HCT116 (cell line): ENCODE results near the gene ARHGEF6. TPM values are rescaled to one million over a fixed set of nuclear protein-coding genes. Genes with fewer than 3 reads are reported as not detected.

ENCODE experiments used
- ATAC-seq: fragments of 200-7000 bp; cut with Tn5 transposase; 2 replicates; pipeline ENCODE4 v1.9.1; 2020; ENCODE audit warnings: mild to moderate bottlenecking, moderate library complexity
- BruUV-seq: library from RNA; stranded (reverse); fragments of 400-500 nt; replicated peaks from 2 replicates; lab custom pipeline; 2021; lab: Mats Ljungman, UMichigan
- CTCF ChIA-PET: fragments of 300-600 bp; sonication (Branson Sonifier 250); formaldehyde crosslinking; loops from one replicate; lab custom pipeline; 2021; ENCODE audit warnings: antibody characterized with exemption; lab: Charles Lee
- POLR2A ChIA-PET: fragments of 300-600, 350-600 bp; sonication (Branson Sonifier 250); formaldehyde crosslinking; loops from one replicate; lab custom pipeline; 2021; ENCODE audit warnings: antibody characterized with exemption; lab: Charles Lee
- RAD21 ChIA-PET, 2 experiments: fragments of 300-600 bp; sonication (Branson Sonifier 250); formaldehyde crosslinking; loops; one replicate each; lab custom pipeline; 2023; ENCODE audit warnings: low total read pairs in 2 of 2; ENCODE audit not compliant: uncharacterized antibody in 2 of 2, unreplicated experiment in 2 of 2, low non-redundant PET in 1 of 2; lab: Charles Lee
- DNase-seq: peaks from one replicate; pipeline ENCODE4 v3.0.0-alpha.2; 2010; ENCODE audit warnings: low read depth, low spot score
- H2AFZ ChIP-seq: fragments of 200-600 bp; shearing (Covaris generic), sonication (generic); 2 replicates; pipeline ENCODE4 v1.6.1; 2017; ENCODE audit warnings: low read depth, mixed run types, mixed read lengths, antibody characterized with exemption, low read length; ENCODE audit not compliant: poor library complexity, severe bottlenecking
- H3K27ac ChIP-seq: 2 replicates; pipeline ENCODE4 v1.5.1; 2012; ENCODE audit warnings: low read depth, low read length
- H3K27me3 ChIP-seq: fragments of 200-600 bp; sonication (generic); 2 replicates; pipeline ENCODE4 v1.6.1; 2016; ENCODE audit warnings: mixed run types, low read length, mixed read lengths; ENCODE audit not compliant: insufficient read depth
- H3K36me3 ChIP-seq, 2 experiments: fragments of 200-500 bp in 1 of 2; fragments of 200-600 bp in 1 of 2; sonication (Bioruptor generic) in 1 of 2; sonication (generic) in 1 of 2; 2 replicates each; pipeline versions ENCODE4 v1.5.1 to v1.6.1; 2014 to 2016; ENCODE audit warnings: low read length in 2 of 2, inconsistent platforms in 1 of 2, mixed read lengths in 1 of 2, mixed run types in 1 of 2; ENCODE audit not compliant: insufficient read depth in 2 of 2, control insufficient read depth in 1 of 2
- H3K4me1 ChIP-seq, 2 experiments: fragments of 200-600 bp in 1 of 2; sonication (generic) in 1 of 2; 2 replicates each; pipeline versions ENCODE4 v1.5.1 to v1.6.1; 2012 to 2017; ENCODE audit warnings: low read length in 2 of 2, inconsistent platforms in 1 of 2, mild to moderate bottlenecking in 1 of 2, mixed read lengths in 1 of 2, mixed run types in 1 of 2, moderate library complexity in 1 of 2; ENCODE audit not compliant: insufficient read depth in 2 of 2, control insufficient read depth in 1 of 2
- H3K4me2 ChIP-seq: fragments of 200-600 bp; sonication (generic); 2 replicates; pipeline ENCODE4 v1.6.1; 2017; ENCODE audit warnings: mixed run types, low read length, mixed read lengths
- H3K4me3 ChIP-seq, 2 experiments: fragments of 200-600 bp in 1 of 2; sonication (generic) in 1 of 2; replicated peaks in 1 of 2; 2 replicates each; pipeline ENCODE4 v1.5.1; 2011 to 2016; ENCODE audit warnings: low read length in 2 of 2, control low read depth in 1 of 2, low read depth in 1 of 2, mild to moderate bottlenecking in 1 of 2, mixed read lengths in 1 of 2, mixed run types in 1 of 2
- H3K79me2 ChIP-seq: fragments of 200-600 bp; sonication (generic); 2 replicates; pipeline ENCODE4 v1.6.1; 2017; ENCODE audit warnings: mild to moderate bottlenecking, mixed run types, low read length, moderate library complexity, mixed read lengths; ENCODE audit not compliant: insufficient read depth
- H3K9ac ChIP-seq: fragments of 200-600 bp; sonication (generic); 2 replicates; pipeline ENCODE4 v1.6.1; 2016; ENCODE audit warnings: low read length, mixed read lengths
- H3K9me2 ChIP-seq: fragments of 200-600 bp; sonication (generic), shearing (Covaris generic); 2 replicates; pipeline ENCODE4 v1.6.1; 2017; ENCODE audit warnings: mixed run types, mild to moderate bottlenecking, moderate library complexity; ENCODE audit not compliant: insufficient read depth
- H3K9me3 ChIP-seq, 2 experiments: fragments of 200-500 bp in 1 of 2; fragments of 200-600 bp in 1 of 2; sonication (Bioruptor generic) in 1 of 2; sonication (generic) in 1 of 2; 2 replicates each; pipeline ENCODE4 v1.6.1; 2014 to 2017; ENCODE audit warnings: low read length in 2 of 2, mixed read lengths in 2 of 2, inconsistent platforms in 1 of 2, low read depth in 1 of 2, mild to moderate bottlenecking in 1 of 2, mixed run types in 1 of 2, moderate library complexity in 1 of 2; ENCODE audit not compliant: control insufficient read depth in 1 of 2, insufficient read depth in 1 of 2
- H4K20me1 ChIP-seq: fragments of 200-600 bp; sonication (generic), shearing (Covaris generic); 2 replicates; pipeline ENCODE4 v1.6.1; 2017; ENCODE audit warnings: mixed run types, mild to moderate bottlenecking, moderate library complexity; ENCODE audit not compliant: insufficient read depth
- CEBPB ChIP-seq: IDR thresholded peaks from 2 replicates; pipeline ENCODE4 v1.6.1; 2012; ENCODE audit warnings: low read depth
- EZH2phosphoT487 ChIP-seq: fragments of 200-600 bp; IDR thresholded peaks from 2 replicates; pipeline ENCODE4 v1.6.1; 2018; ENCODE audit warnings: antibody characterized with exemption, borderline replicate concordance
- FOSL1 ChIP-seq: IDR thresholded peaks from 2 replicates; pipeline ENCODE4 v1.6.1; 2012; ENCODE audit warnings: low read depth
- JUND ChIP-seq: IDR thresholded peaks from 2 replicates; pipeline ENCODE4 v1.6.1; 2012
- POLR2AphosphoS5 ChIP-seq: IDR thresholded peaks from 2 replicates; pipeline ENCODE4 v1.6.1; 2011; ENCODE audit warnings: mild to moderate bottlenecking, low read depth, low read length, moderate library complexity
- RAD21 ChIP-seq: IDR thresholded peaks from 2 replicates; pipeline ENCODE4 v1.6.1; 2012; ENCODE audit warnings: low read depth, mild to moderate bottlenecking
- SP1 ChIP-seq: IDR thresholded peaks from 2 replicates; pipeline ENCODE4 v1.6.1; 2012; ENCODE audit warnings: low read depth
- SRF ChIP-seq: IDR thresholded peaks from 2 replicates; pipeline ENCODE4 v1.6.1; 2012; ENCODE audit warnings: low read depth
- TCF7L2 ChIP-seq: IDR thresholded peaks from 2 replicates; pipeline ENCODE4 v1.7.0; 2011; ENCODE audit warnings: borderline replicate concordance, inconsistent platforms; ENCODE audit not compliant: insufficient read depth, insufficient read length; ENCODE audit errors: extremely low read depth
- YY1 ChIP-seq: IDR thresholded peaks from 2 replicates; pipeline ENCODE4 v1.6.1; 2011; ENCODE audit warnings: low read length, low read depth, moderate library complexity, mild to moderate bottlenecking; ENCODE audit not compliant: insufficient replicate concordance; ENCODE audit errors: extremely low read depth
- ZFX ChIP-seq: fragments of 450-650 bp; IDR thresholded peaks from 2 replicates; pipeline ENCODE4 v1.6.1; 2017
- ZNF274 ChIP-seq: fragments of 200-500 bp; sonication (Bioruptor generic); IDR thresholded peaks from 2 replicates; pipeline ENCODE4 v1.6.1; 2014; ENCODE audit warnings: mild to moderate bottlenecking, low read depth, low read length, inconsistent platforms
- intact Hi-C: fragments of 100-400 bp; cut with micrococcal nuclease; formaldehyde crosslinking; loops from 2 replicates; pipeline ENCODE4 v1.10.0; 2022
- total RNA-seq: library from RNA; stranded (reverse); gene quantifications from one replicate; pipeline ENCODE4 v1.2.1, GENCODE V29; 2021; ENCODE audit not compliant: unreplicated experiment
- TF ChIP-seq, protein P1 (sequence below): IDR thresholded peaks from 2 replicates; pipeline ENCODE4 v1.6.1; 2012
- TF ChIP-seq, protein P2 (sequence below), 3 experiments: fragments of 200-600 bp in 1 of 3; sonication (generic) in 1 of 3; IDR thresholded peaks in 2 of 3; conservative IDR thresholded peaks in 1 of 3; 2 replicates each; pipeline ENCODE4 v1.5.1; 2012 to 2017; ENCODE audit warnings: low read depth in 2 of 3, low read length in 2 of 3, antibody characterized with exemption in 1 of 3, borderline replicate concordance in 1 of 3, control low read depth in 1 of 3, mild to moderate bottlenecking in 1 of 3, mixed read lengths in 1 of 3, mixed run types in 1 of 3, moderate library complexity in 1 of 3; ENCODE audit not compliant: insufficient read depth in 1 of 3
- TF ChIP-seq, protein P3 (sequence below): IDR thresholded peaks from 2 replicates; pipeline ENCODE4 v1.6.1; 2011; ENCODE audit warnings: mild to moderate bottlenecking, low read length, moderate library complexity; ENCODE audit not compliant: insufficient replicate concordance; ENCODE audit errors: extremely low read depth

The ARHGEF6 gene
- total RNA-seq, 1 experiment from 2014 or later = 1.9 TPM

DNA sequence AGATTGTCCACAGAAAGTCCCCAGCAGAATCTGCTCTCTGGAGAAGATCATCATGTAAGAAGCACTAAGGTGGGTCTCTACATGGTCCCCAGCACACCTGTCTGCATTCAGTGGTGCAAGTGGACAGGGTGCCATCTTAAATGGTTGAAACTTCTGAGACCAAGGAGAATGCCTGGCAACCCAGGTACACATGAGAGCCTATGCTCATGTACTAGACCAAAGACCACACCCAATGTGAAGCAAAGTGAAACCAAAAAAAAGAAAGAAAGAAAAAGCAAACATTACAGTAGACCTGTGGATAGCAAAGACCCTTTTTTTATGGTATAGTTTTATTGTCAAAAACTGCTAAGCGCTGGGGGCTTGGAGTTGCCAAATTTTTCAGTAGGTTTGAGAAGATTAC is 117.8 kb downstream of the ARHGEF6 start:
- POLR2A ChIA-PET = no interaction called here
- Histone ChIP-seq H3K4me3 (no peak overlapping the region), H3K9me2 (no peaks in the 10 kb centered on the region), H3K9me3 (no peaks in the 10 kb centered on the region), H4K20me1 (no peaks in the 10 kb centered on the region), H3K4me1 (no peaks in the 10 kb centered on the region), H3K27me3 (no peaks in the 10 kb centered on the region), H2AFZ (no peak overlapping the region), H3K79me2 (no peaks in the 10 kb centered on the region), H3K9ac (no peak overlapping the region), H3K27ac (no peak overlapping the region), H3K36me3 (no peaks in the 10 kb centered on the region), H3K4me2 (no peak overlapping the region)
- TF ChIP-seq, protein P1, sequence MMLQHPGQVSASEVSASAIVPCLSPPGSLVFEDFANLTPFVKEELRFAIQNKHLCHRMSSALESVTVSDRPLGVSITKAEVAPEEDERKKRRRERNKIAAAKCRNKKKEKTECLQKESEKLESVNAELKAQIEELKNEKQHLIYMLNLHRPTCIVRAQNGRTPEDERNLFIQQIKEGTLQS = no peak
- TF ChIP-seq, protein P2, sequence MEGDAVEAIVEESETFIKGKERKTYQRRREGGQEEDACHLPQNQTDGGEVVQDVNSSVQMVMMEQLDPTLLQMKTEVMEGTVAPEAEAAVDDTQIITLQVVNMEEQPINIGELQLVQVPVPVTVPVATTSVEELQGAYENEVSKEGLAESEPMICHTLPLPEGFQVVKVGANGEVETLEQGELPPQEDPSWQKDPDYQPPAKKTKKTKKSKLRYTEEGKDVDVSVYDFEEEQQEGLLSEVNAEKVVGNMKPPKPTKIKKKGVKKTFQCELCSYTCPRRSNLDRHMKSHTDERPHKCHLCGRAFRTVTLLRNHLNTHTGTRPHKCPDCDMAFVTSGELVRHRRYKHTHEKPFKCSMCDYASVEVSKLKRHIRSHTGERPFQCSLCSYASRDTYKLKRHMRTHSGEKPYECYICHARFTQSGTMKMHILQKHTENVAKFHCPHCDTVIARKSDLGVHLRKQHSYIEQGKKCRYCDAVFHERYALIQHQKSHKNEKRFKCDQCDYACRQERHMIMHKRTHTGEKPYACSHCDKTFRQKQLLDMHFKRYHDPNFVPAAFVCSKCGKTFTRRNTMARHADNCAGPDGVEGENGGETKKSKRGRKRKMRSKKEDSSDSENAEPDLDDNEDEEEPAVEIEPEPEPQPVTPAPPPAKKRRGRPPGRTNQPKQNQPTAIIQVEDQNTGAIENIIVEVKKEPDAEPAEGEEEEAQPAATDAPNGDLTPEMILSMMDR (IDR thresholded peaks at IDR 0.05 in 2 of 3, conservative IDR thresholded peaks at IDR 0.05 in 1 of 3; ENCODE audit: borderline replicate concordance in 1 of 3, insufficient read depth in 1 of 3, low read depth in 2 of 3, low read length in 2 of 3) = no peak
- TF ChIP-seq EZH2phosphoT487 (no peak), FOSL1 (no peak)
- CTCF ChIA-PET = no interaction called here
- no peak for DNase-seq
- no TSS peak for BruUV-seq
- RAD21 ChIA-PET = no interaction called here
- intact Hi-C loops = no loop called here
- no peak for ATAC-seq

DNA sequence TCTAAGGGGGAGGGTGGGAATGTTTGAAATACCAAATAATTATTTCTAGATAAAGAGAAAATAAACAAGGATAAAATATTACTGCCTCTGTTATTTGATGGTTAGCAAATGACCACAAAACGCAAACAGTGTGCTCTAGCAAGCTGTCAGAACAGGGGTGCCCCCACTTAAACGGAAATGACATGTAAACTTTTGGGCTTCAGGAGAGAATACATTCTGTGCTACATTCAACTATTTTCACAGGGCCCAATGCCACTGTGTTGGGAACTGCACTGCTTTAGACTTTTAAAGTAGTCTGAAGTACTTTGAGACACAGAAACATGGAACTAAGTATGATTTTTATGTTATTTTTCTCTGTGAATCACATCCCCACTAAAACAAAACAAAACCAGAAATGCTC is 118.6 kb downstream of the ARHGEF6 start:
- Histone ChIP-seq H3K9me2 (no peaks in the 10 kb centered on the region), H3K27ac (no peak overlapping the region), H3K4me1 (no peaks in the 10 kb centered on the region), H3K4me3 (no peak overlapping the region), H4K20me1 (no peaks in the 10 kb centered on the region), H3K4me2 (no peak overlapping the region), H3K36me3 (no peaks in the 10 kb centered on the region), H3K27me3 (no peaks in the 10 kb centered on the region), H3K79me2 (no peaks in the 10 kb centered on the region), H3K9ac (no peak overlapping the region), H3K9me3 (no peaks in the 10 kb centered on the region), H2AFZ (no peak overlapping the region)
- no peak for ATAC-seq
- intact Hi-C loops = no loop called here
- RAD21 ChIA-PET = no interaction called here
- TF ChIP-seq JUND = no peak
- TF ChIP-seq, protein P3, sequence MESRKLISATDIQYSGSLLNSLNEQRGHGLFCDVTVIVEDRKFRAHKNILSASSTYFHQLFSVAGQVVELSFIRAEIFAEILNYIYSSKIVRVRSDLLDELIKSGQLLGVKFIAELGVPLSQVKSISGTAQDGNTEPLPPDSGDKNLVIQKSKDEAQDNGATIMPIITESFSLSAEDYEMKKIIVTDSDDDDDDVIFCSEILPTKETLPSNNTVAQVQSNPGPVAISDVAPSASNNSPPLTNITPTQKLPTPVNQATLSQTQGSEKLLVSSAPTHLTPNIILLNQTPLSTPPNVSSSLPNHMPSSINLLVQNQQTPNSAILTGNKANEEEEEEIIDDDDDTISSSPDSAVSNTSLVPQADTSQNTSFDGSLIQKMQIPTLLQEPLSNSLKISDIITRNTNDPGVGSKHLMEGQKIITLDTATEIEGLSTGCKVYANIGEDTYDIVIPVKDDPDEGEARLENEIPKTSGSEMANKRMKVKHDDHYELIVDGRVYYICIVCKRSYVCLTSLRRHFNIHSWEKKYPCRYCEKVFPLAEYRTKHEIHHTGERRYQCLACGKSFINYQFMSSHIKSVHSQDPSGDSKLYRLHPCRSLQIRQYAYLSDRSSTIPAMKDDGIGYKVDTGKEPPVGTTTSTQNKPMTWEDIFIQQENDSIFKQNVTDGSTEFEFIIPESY = no peak
- no peak for TF ChIP-seq ZFX
- TF ChIP-seq SP1 = no peak
- TF ChIP-seq YY1 = no peak
- no peak for TF ChIP-seq RAD21
- no peak for TF ChIP-seq FOSL1
- TF ChIP-seq SRF = no peak
- TF ChIP-seq ZNF274 = no peak
- no peak for TF ChIP-seq TCF7L2
- no peak for TF ChIP-seq POLR2AphosphoS5
- no peak for TF ChIP-seq CEBPB
- BruUV-seq = no TSS peak
- POLR2A ChIA-PET = no interaction called here
- DNase-seq = no peak
- CTCF ChIA-PET = no interaction called here
